HG02763 (cell line): ENCODE data around the gene F13A1.

Experiments used
- ATAC-seq: cut with Tn5 transposase; IDR thresholded peaks from one replicate; pipeline ENCODE4 v1.9.1; 2021; ENCODE audit warnings: mild to moderate bottlenecking, moderate library complexity; ENCODE audit not compliant: unreplicated experiment

The F13A1 gene

GRCh38 chr6:6196762-6197161 lies 123.7 kb downstream of the F13A1 start:
- no peak for ATAC-seq

- no peak for ATAC-seq
Observed at GRCh38 chr6:6195080-6195479, 125.4 kb downstream of the F13A1 start.

GRCh38 chr6:6193221-6193745 lies 127.2 kb downstream of the F13A1 start:
- ATAC-seq: no peak

GRCh38 chr6:6191909-6192308 lies 128.6 kb downstream of the F13A1 start:
- ATAC-seq: no peak

- no peak for ATAC-seq
Observed at GRCh38 chr6:6191476-6191875, 129.0 kb downstream of the F13A1 start.

GRCh38 chr6:6180684-6181083 lies 139.8 kb downstream of the F13A1 start:
- no peak for ATAC-seq

- ATAC-seq: no peak
Observed at GRCh38 chr6:6179858-6180623, 140.4 kb downstream of the F13A1 start.

- no peak for ATAC-seq
Observed at GRCh38 chr6:6178795-6179194, 141.7 kb downstream of the F13A1 start.

GRCh38 chr6:6177754-6178153 lies 142.7 kb downstream of the F13A1 start:
- no peak for ATAC-seq

GRCh38 chr6:6176586-6177228 lies 143.8 kb downstream of the F13A1 start:
- no peak for ATAC-seq

GRCh38 chr6:6176127-6176526 lies 144.3 kb downstream of the F13A1 start:
- ATAC-seq: no peak

- no peak for ATAC-seq
Observed at GRCh38 chr6:6169141-6169540, 151.3 kb downstream of the F13A1 start.

GRCh38 chr6:6166064-6166463 lies 154.4 kb downstream of the F13A1 start:
- ATAC-seq: no peak

GRCh38 chr6:6164367-6164766 lies 156.1 kb downstream of the F13A1 start:
- ATAC-seq: no peak

GRCh38 chr6:6154335-6154734 lies 166.1 kb downstream of the F13A1 start:
- no peak for ATAC-seq

- ATAC-seq: no peak
Observed at GRCh38 chr6:6152060-6152459, 168.4 kb downstream of the F13A1 start.

GRCh38 chr6:6148192-6148815 lies 172.2 kb downstream of the F13A1 start:
- ATAC-seq: no peak

GRCh38 chr6:6131492-6132109 lies 188.9 kb downstream of the F13A1 start:
- no peak for ATAC-seq

- no peak for ATAC-seq
Observed at GRCh38 chr6:6125495-6125894, 195.0 kb downstream of the F13A1 start.

- ATAC-seq: no peak
Observed at GRCh38 chr6:6123803-6124202, 196.7 kb downstream of the F13A1 start.

- no peak for ATAC-seq
Observed at GRCh38 chr6:6121943-6122342, 198.5 kb downstream of the F13A1 start.
